Measurements from ENCODE around the gene PSMB5. TPM values are rescaled to one million over a fixed set of nuclear protein-coding genes. Genes with fewer than 3 reads are reported as not detected.

PSMB5 gene
- total and polyA plus RNA-seq, 2 of the 13 experiments (the other 11 are each of a cell fraction or from before 2014, with no cell fraction given) = 705 to 871 TPM

DNA sequence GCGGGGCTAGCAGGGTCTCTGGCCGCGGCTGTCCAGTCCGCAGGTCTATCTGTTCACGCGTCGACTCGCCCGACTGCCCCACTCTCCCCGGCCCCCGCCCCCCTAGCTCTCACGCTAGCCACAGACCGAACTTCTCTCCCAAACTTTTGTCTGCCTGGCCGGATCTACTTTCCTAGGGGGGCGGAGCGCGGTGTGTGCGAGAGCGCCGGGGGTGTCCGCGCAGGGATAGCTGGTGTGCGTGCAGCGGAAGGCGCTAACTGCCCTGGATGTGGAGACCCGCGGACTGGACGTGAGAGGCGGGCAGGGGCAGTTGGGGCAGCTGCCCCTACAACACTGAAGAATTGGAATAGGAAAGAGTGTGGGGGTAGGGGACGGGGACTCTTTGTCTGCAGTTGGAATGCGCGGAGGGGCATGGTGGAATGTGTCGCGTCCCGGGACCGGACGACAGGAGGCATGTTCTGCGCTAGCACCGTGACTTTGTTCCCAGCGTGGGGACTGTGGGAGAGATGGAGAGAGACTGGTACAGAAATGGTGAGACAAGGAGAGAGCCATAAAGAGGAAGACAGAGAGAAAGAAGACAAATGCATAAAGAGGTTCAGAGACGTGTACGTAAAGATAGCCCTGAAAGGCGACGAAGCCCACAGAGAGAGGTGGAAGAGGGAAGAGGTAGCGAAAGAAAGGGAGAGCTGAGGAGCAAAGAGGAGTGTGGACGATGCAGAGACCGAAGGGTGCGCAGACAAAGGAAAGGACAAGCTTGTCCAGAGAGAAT, 52.0 kb downstream of the PSMB5 start, which contains the start of gene AJUBA (continued):
- TF ChIP-seq, protein P1, sequence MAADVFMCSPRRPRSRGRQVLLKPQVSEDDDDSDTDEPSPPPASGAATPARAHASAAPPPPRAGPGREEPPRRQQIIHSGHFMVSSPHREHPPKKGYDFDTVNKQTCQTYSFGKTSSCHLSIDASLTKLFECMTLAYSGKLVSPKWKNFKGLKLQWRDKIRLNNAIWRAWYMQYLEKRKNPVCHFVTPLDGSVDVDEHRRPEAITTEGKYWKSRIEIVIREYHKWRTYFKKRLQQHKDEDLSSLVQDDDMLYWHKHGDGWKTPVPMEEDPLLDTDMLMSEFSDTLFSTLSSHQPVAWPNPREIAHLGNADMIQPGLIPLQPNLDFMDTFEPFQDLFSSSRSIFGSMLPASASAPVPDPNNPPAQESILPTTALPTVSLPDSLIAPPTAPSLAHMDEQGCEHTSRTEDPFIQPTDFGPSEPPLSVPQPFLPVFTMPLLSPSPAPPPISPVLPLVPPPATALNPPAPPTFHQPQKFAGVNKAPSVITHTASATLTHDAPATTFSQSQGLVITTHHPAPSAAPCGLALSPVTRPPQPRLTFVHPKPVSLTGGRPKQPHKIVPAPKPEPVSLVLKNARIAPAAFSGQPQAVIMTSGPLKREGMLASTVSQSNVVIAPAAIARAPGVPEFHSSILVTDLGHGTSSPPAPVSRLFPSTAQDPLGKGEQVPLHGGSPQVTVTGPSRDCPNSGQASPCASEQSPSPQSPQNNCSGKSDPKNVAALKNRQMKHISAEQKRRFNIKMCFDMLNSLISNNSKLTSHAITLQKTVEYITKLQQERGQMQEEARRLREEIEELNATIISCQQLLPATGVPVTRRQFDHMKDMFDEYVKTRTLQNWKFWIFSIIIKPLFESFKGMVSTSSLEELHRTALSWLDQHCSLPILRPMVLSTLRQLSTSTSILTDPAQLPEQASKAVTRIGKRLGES (CRISPR knock-in tag; IDR thresholded peaks at IDR 0.05; ENCODE audit: borderline replicate concordance) = no peak
- TF ChIP-seq HMG20B (CRISPR knock-in tag; conservative IDR thresholded peaks at IDR 0.05) (peak; percentile 95), SCMH1 (CRISPR knock-in tag; IDR thresholded peaks at IDR 0.05; ENCODE audit: borderline replicate concordance) (no peak), ZNF878 (CRISPR knock-in tag; IDR thresholded peaks at IDR 0.05) (no peak), REXO4 (CRISPR knock-in tag; IDR thresholded peaks at IDR 0.05; ENCODE audit: borderline replicate concordance) (no peak), MED8 (CRISPR knock-in tag; IDR thresholded peaks at IDR 0.05; ENCODE audit: insufficient replicate concordance) (no peak), JUND (CRISPR knock-in tag; IDR thresholded peaks at IDR 0.05) (no peak), ZBTB7A (CRISPR knock-in tag; IDR thresholded peaks at IDR 0.05) (no peak), ZFP41 (CRISPR knock-in tag; IDR thresholded peaks at IDR 0.05; ENCODE audit: borderline replicate concordance) (peak; percentile 91; the same call in 1 of the 2 replicates), ZNF614 (CRISPR knock-in tag; IDR thresholded peaks at IDR 0.05; ENCODE audit: borderline replicate concordance) (peak; percentile 94), PAX8 (CRISPR knock-in tag; IDR thresholded peaks at IDR 0.05; ENCODE audit: borderline replicate concordance) (peak; percentile 69), HCFC1 (IDR thresholded peaks at IDR 0.05; ENCODE audit: low read depth, low read length) (0 out of 2 replicates have a peak, but pooled peaks have one; percentile 37), ZNF350 (CRISPR knock-in tag; IDR thresholded peaks at IDR 0.05; ENCODE audit: borderline replicate concordance, low read depth) (peak; percentile 100), ZMYM4 (CRISPR knock-in tag; IDR thresholded peaks at IDR 0.05) (no peak), PCBP2 (optimal IDR thresholded peaks at IDR 0.05; ENCODE audit: low read depth, low read length, poor library complexity, severe bottlenecking) (peak; percentile 47), ZFP62 (CRISPR knock-in tag; IDR thresholded peaks at IDR 0.05) (no peak), ZNF839 (CRISPR knock-in tag; IDR thresholded peaks at IDR 0.05; ENCODE audit: borderline replicate concordance) (peak; percentile 98), ZFX (CRISPR knock-in tag; IDR thresholded peaks at IDR 0.05; ENCODE audit: low read depth) (peak; percentile 75; the same call in 1 of the 2 replicates), HNRNPUL1 (IDR thresholded peaks at IDR 0.05; ENCODE audit: low read depth, low read length) (no peak), RFXAP (CRISPR knock-in tag; IDR thresholded peaks at IDR 0.05; ENCODE audit: borderline replicate concordance) (no peak), PCBP1 (IDR thresholded peaks at IDR 0.05; ENCODE audit: borderline replicate concordance, low read depth, low read length) (peak; percentile 100)
- TF ChIP-seq, protein P2, sequence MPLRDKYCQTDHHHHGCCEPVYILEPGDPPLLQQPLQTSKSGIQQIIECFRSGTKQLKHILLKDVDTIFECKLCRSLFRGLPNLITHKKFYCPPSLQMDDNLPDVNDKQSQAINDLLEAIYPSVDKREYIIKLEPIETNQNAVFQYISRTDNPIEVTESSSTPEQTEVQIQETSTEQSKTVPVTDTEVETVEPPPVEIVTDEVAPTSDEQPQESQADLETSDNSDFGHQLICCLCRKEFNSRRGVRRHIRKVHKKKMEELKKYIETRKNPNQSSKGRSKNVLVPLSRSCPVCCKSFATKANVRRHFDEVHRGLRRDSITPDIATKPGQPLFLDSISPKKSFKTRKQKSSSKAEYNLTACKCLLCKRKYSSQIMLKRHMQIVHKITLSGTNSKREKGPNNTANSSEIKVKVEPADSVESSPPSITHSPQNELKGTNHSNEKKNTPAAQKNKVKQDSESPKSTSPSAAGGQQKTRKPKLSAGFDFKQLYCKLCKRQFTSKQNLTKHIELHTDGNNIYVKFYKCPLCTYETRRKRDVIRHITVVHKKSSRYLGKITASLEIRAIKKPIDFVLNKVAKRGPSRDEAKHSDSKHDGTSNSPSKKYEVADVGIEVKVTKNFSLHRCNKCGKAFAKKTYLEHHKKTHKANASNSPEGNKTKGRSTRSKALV (CRISPR knock-in tag; IDR thresholded peaks at IDR 0.05) = no peak
- TF ChIP-seq, protein P3, sequence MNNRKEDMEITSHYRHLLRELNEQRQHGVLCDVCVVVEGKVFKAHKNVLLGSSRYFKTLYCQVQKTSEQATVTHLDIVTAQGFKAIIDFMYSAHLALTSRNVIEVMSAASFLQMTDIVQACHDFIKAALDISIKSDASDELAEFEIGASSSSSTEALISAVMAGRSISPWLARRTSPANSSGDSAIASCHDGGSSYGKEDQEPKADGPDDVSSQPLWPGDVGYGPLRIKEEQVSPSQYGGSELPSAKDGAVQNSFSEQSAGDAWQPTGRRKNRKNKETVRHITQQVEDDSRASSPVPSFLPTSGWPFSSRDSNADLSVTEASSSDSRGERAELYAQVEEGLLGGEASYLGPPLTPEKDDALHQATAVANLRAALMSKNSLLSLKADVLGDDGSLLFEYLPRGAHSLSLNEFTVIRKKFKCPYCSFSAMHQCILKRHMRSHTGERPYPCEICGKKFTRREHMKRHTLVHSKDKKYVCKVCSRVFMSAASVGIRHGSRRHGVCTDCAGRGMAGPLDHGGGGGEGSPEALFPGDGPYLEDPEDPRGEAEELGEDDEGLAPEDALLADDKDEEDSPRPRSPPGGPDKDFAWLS (CRISPR knock-in tag; IDR thresholded peaks at IDR 0.05; ENCODE audit: borderline replicate concordance) = peak; percentile 98
